22Rv1 (cell line): ENCODE data around the gene GPRC5C.

Source experiments
- CTCF ChIP-seq: fragments of 450-650 bp; IDR thresholded peaks from 2 replicates; pipeline ENCODE4 v1.5.1; 2017; ENCODE audit warnings: mild to moderate bottlenecking
- ZFX ChIP-seq: fragments of 450-650 bp; IDR thresholded peaks from 2 replicates; pipeline ENCODE4 v1.6.1; 2017; ENCODE audit warnings: antibody characterized with exemption, borderline replicate concordance

- TF ChIP-seq CTCF (no peak), ZFX (no peak)
These were observed 48.4 kb downstream of the GPRC5C start for GRCh38 chr17:74480290-74480689.
